Peyer's patch (tissue), 4 donors: Measurements from ENCODE around the gene MACROD2.

Experiments
- CTCF ChIP-seq, 6 experiments: fragments of 450-650 bp in 4 of 6; fragments of 200-600 bp in 2 of 6; sonication (generic) in 1 of 6; IDR thresholded peaks; one replicate each; pipeline ENCODE4 v1.5.1; 2017 to 2019; ENCODE audit warnings: antibody characterized with exemption in 6 of 6, mild to moderate bottlenecking in 3 of 6, moderate library complexity in 1 of 6
- POLR2A ChIP-seq, 2 donors: fragments of 450-650 bp; IDR thresholded peaks; one replicate each; pipeline ENCODE4 v1.5.1; 2017; ENCODE audit warnings: antibody characterized with exemption in 2 of 2, mild to moderate bottlenecking in 2 of 2, moderate library complexity in 2 of 2

- TF ChIP-seq CTCF (IDR thresholded peaks at IDR 0.05), result no peak
- no peak for TF ChIP-seq POLR2A (IDR thresholded peaks at IDR 0.05)
Measured at GRCh38 chr20:15374682-15375081, 1379.4 kb downstream of the MACROD2 start.
